CD14-positive monocyte (primary cell): Measurements from ENCODE around the gene PIEZO1. TPM values are rescaled to one million over a fixed set of nuclear protein-coding genes. Genes with fewer than 3 reads are reported as not detected.

Experiments used
- DNase-seq, 3 donors: peaks; one replicate each; pipeline ENCODE4 v3.0.0-alpha.2; 2011 to 2022
- H2AFZ ChIP-seq: 2 replicates; pipeline ENCODE4 v1.6.0; 2012; ENCODE audit warnings: mild to moderate bottlenecking, low read depth, low read length, inconsistent platforms; ENCODE audit not compliant: insufficient read depth, poor library complexity, severe bottlenecking
- H3K27ac ChIP-seq, 2 donors: 1 replicate in 1 of 2; 2 replicates in 1 of 2; pipeline ENCODE4 v1.5.1; 2012 to 2013; ENCODE audit warnings: low read length in 2 of 2, control low read depth in 1 of 2, inconsistent platforms in 1 of 2, low read depth in 1 of 2, mild to moderate bottlenecking in 1 of 2
- H3K27me3 ChIP-seq, 2 donors: one replicate each; pipeline versions ENCODE4 v1.6.0 to v1.6.1; 2011 to 2013; ENCODE audit warnings: low read length in 2 of 2; ENCODE audit not compliant: control insufficient read depth in 2 of 2, insufficient read depth in 2 of 2
- H3K36me3 ChIP-seq, 2 donors: replicated peaks in 1 of 2; 1 replicate in 1 of 2; 2 replicates in 1 of 2; pipeline versions ENCODE4 v1.5.1 to v1.6.1; 2012 to 2013; ENCODE audit warnings: low read length in 2 of 2, control low read depth in 1 of 2, inconsistent platforms in 1 of 2, mild to moderate bottlenecking in 1 of 2; ENCODE audit not compliant: insufficient read depth in 2 of 2, control insufficient read depth in 1 of 2
- H3K4me1 ChIP-seq, 2 donors: 1 replicate in 1 of 2; 2 replicates in 1 of 2; pipeline versions ENCODE4 v1.5.1 to v1.6.1; 2012 to 2013; ENCODE audit warnings: low read length in 2 of 2, control low read depth in 1 of 2, inconsistent platforms in 1 of 2, mild to moderate bottlenecking in 1 of 2, moderate library complexity in 1 of 2; ENCODE audit not compliant: insufficient read depth in 2 of 2, control insufficient read depth in 1 of 2
- H3K4me2 ChIP-seq: replicated peaks from 2 replicates; pipeline ENCODE3; 2012; ENCODE audit warnings: low read length, moderate library complexity, mild to moderate bottlenecking; ENCODE audit not compliant: poor library complexity, severe bottlenecking; ENCODE audit errors: extremely low read depth
- H3K4me3 ChIP-seq, 3 experiments: fragments of 200-600 bp in 1 of 3; sonication (generic) in 1 of 3; replicated peaks in 1 of 3; 1 replicate in 2 of 3; 2 replicates in 1 of 3; pipeline ENCODE4 v1.5.1; 2011 to 2013; ENCODE audit warnings: low read length in 3 of 3, mild to moderate bottlenecking in 3 of 3, control low read depth in 2 of 3, low read depth in 2 of 3, inconsistent platforms in 1 of 3, moderate library complexity in 1 of 3
- H3K79me2 ChIP-seq: 2 replicates; pipeline ENCODE4 v1.6.0; 2012; ENCODE audit warnings: mild to moderate bottlenecking, control low read depth, inconsistent platforms, low read length, moderate library complexity; ENCODE audit not compliant: insufficient read depth
- H3K9ac ChIP-seq: 2 replicates; pipeline ENCODE4 v1.6.0; 2017; ENCODE audit warnings: low read length, mild to moderate bottlenecking; ENCODE audit not compliant: insufficient read depth, poor library complexity, severe bottlenecking
- H3K9me3 ChIP-seq, 2 donors: replicated peaks in 1 of 2; 1 replicate in 1 of 2; 2 replicates in 1 of 2; pipeline versions ENCODE4 v1.5.1 to v1.6.1; 2012 to 2013; ENCODE audit warnings: low read length in 2 of 2, control low read depth in 1 of 2; ENCODE audit not compliant: control insufficient read depth in 1 of 2, insufficient read depth in 1 of 2
- H4K20me1 ChIP-seq: 2 replicates; pipeline ENCODE4 v1.6.0; 2012; ENCODE audit warnings: mild to moderate bottlenecking, low read length, control low read depth, moderate library complexity; ENCODE audit not compliant: insufficient read depth
- H3K27ac Mint-ChIP-seq, 7 donors: one replicate each; pipeline ENCODE4 v1.8.0; 2020; ENCODE audit warnings: mild to moderate bottlenecking in 7 of 7, mixed read lengths in 7 of 7, moderate library complexity in 6 of 7, inconsistent platforms in 2 of 7
- H3K27me3 Mint-ChIP-seq, 3 donors: one replicate each; pipeline ENCODE4 v1.8.0; 2021 to 2022; ENCODE audit warnings: low read depth in 3 of 3, mild to moderate bottlenecking in 3 of 3, mixed read lengths in 3 of 3, moderate library complexity in 3 of 3, inconsistent platforms in 1 of 3
- H3K36me3 Mint-ChIP-seq, 2 donors: one replicate each; pipeline ENCODE4 v1.8.0; 2020; ENCODE audit warnings: mixed read lengths in 2 of 2, inconsistent platforms in 1 of 2, mild to moderate bottlenecking in 1 of 2
- H3K4me1 Mint-ChIP-seq: one replicate; pipeline ENCODE4 v1.8.0; 2020; ENCODE audit warnings: mild to moderate bottlenecking, mixed read lengths
- H3K4me3 Mint-ChIP-seq, 2 donors: one replicate each; pipeline ENCODE4 v1.8.0; 2020; ENCODE audit warnings: mild to moderate bottlenecking in 2 of 2, mixed read lengths in 2 of 2, moderate library complexity in 1 of 2
- H3K9me3 Mint-ChIP-seq, 7 donors: one replicate each; pipeline ENCODE4 v1.8.0; 2020 to 2022; ENCODE audit warnings: mixed read lengths in 7 of 7, mild to moderate bottlenecking in 6 of 7, moderate library complexity in 6 of 7, inconsistent platforms in 2 of 7
- WGBS: methylation state at CpG from one replicate; pipeline ENCODE4 v1.1.5; 2013; ENCODE audit warnings: missing lambda C conversion rate; ENCODE audit not compliant: insufficient coverage; 5-methylcytosine and 5-hydroxymethylcytosine counted together
- intact Hi-C, 2 donors: fragments of 100-400 bp; cut with micrococcal nuclease; formaldehyde crosslinking; loops; one replicate each; pipeline versions ENCODE4 v1.15.0 to v1.15.1; 2023
- polyA plus RNA-seq, 3 donors: library from polyadenylated mRNA; depleted of rRNA in 1 of 3; unstranded in 2 of 3; stranded (reverse) in 1 of 3; fragments of 300-500 nt in 2 of 3; fragments of >200 nt in 1 of 3; fragmentation: Illumina TruSeq in 2 of 3; gene quantifications; 1 replicate in 2 of 3; 2 replicates in 1 of 3; pipeline ENCODE4 v1.2.3, GENCODE V29; 2012 to 2021
- TF ChIP-seq, protein P1 (sequence below): fragments of 200-600 bp; IDR thresholded peaks from one replicate; pipeline ENCODE4 v1.8.0; 2022; ENCODE audit warnings: antibody characterized with exemption, mild to moderate bottlenecking

Gene PIEZO1
- polyA plus RNA-seq, 3 donors, result 10.2 to 405 (median 15.0) TPM

- no peak overlapping the region for H3K27ac ChIP-seq
- H3K4me1 ChIP-seq, result peaks cover 47 to 60% of the 10 kb centered on the region in 2 donors
- peak overlapping the region in 1 of 2 donors; percentile 44 for H3K4me3 Mint-ChIP-seq
- no peaks in the 10 kb centered on the region for H3K27me3 ChIP-seq
- peaks cover 0 to 2% (median 0%) of the 10 kb centered on the region in 3 donors for H3K27me3 Mint-ChIP-seq
- no peaks in the 10 kb centered on the region for H3K9me3 ChIP-seq
- H4K20me1 ChIP-seq, result no peaks in the 10 kb centered on the region
- peaks cover 0 to 5% (median 0%) of the 10 kb centered on the region in 7 donors for H3K9me3 Mint-ChIP-seq
- H2AFZ ChIP-seq, result no peak overlapping the region
- WGBS, result 56% methylated on average over 3 of the region's 6 CpGs
- H3K9ac ChIP-seq, result no peak overlapping the region
- H3K4me1 Mint-ChIP-seq, result peaks cover 34% of the 10 kb centered on the region
- H3K4me2 ChIP-seq, result peak overlapping the region; percentile 30
- no peak for DNase-seq
- no peak overlapping the region for H3K27ac Mint-ChIP-seq
- H3K36me3 ChIP-seq, result no peaks in the 10 kb centered on the region
- no peak overlapping the region for H3K4me3 ChIP-seq
- peaks cover 2 to 3% of the 10 kb centered on the region in 2 donors for H3K36me3 Mint-ChIP-seq
- peaks cover 37% of the 10 kb centered on the region for H3K79me2 ChIP-seq
- TF ChIP-seq, protein P1, sequence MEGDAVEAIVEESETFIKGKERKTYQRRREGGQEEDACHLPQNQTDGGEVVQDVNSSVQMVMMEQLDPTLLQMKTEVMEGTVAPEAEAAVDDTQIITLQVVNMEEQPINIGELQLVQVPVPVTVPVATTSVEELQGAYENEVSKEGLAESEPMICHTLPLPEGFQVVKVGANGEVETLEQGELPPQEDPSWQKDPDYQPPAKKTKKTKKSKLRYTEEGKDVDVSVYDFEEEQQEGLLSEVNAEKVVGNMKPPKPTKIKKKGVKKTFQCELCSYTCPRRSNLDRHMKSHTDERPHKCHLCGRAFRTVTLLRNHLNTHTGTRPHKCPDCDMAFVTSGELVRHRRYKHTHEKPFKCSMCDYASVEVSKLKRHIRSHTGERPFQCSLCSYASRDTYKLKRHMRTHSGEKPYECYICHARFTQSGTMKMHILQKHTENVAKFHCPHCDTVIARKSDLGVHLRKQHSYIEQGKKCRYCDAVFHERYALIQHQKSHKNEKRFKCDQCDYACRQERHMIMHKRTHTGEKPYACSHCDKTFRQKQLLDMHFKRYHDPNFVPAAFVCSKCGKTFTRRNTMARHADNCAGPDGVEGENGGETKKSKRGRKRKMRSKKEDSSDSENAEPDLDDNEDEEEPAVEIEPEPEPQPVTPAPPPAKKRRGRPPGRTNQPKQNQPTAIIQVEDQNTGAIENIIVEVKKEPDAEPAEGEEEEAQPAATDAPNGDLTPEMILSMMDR, result no peak
- intact Hi-C loops, result no loop called here
Observed at GRCh38 chr16:88800277-88800592, 15.2 kb upstream of the PIEZO1 start.

GRCh38 chr16:88799569-88800276 lies 14.7 kb upstream of the PIEZO1 start:
- peak overlapping the region; percentile 30 for H3K4me2 ChIP-seq
- peaks cover 38% of the 10 kb centered on the region for H3K4me1 Mint-ChIP-seq

More at GRCh38 chr16:88799569-88800276, 14.7 kb upstream of the PIEZO1 start:
- peak in 2 of 3 donors; percentile 48 to 58 for DNase-seq
- peaks cover 0 to 5% (median 0%) of the 10 kb centered on the region in 7 donors for H3K9me3 Mint-ChIP-seq
- Histone ChIP-seq H4K20me1 (no peaks in the 10 kb centered on the region), H3K27me3 (no peaks in the 10 kb centered on the region), H3K36me3 (no peaks in the 10 kb centered on the region), H3K4me3 (no peak overlapping the region), H2AFZ (no peak overlapping the region), H3K4me1 (peaks cover 48 to 60% of the 10 kb centered on the region in 2 donors), H3K79me2 (peaks cover 36% of the 10 kb centered on the region), H3K9me3 (no peaks in the 10 kb centered on the region), H3K27ac (no peak overlapping the region), H3K9ac (no peak overlapping the region)
- H3K4me3 Mint-ChIP-seq, result peak overlapping the region in 1 of 2 donors; percentile 44
- WGBS, result 9% methylated on average over 15 of the region's 17 CpGs
- intact Hi-C loops, result no loop called here
- peaks cover 0 to 2% (median 0%) of the 10 kb centered on the region in 3 donors for H3K27me3 Mint-ChIP-seq
- TF ChIP-seq, protein P1, result no peak
- H3K27ac Mint-ChIP-seq, result no peak overlapping the region
- H3K36me3 Mint-ChIP-seq, result peaks cover 2 to 3% of the 10 kb centered on the region in 2 donors
